H1 (cell line): ENCODE data around the gene CTSW. TPM values are rescaled to one million over a fixed set of nuclear protein-coding genes. Genes with fewer than 3 reads are reported as not detected.
A peak's percentile ranks its signal among the peaks of the same experiment; 100 is the strongest.

ENCODE experiments used
- CTCF ChIA-PET: fragments of 300-600 bp; sonication (Branson Sonifier 250); formaldehyde crosslinking; loops from one replicate; lab custom pipeline; 2021; ENCODE audit not compliant: partially characterized antibody; lab: Charles Lee
- POLR2A ChIA-PET: fragments of 300-600 bp; sonication (Branson Sonifier 250); formaldehyde crosslinking; loops from one replicate; lab custom pipeline; 2021; ENCODE audit warnings: inconsistent platforms; ENCODE audit not compliant: partially characterized antibody; lab: Charles Lee
- DNase-seq, 2 experiments: peaks; one replicate each; pipeline versions ENCODE4 v3.0.0 to v3.0.0-alpha.2; 2010 to 2022; ENCODE audit warnings: low spot score in 2 of 2, low read depth in 1 of 2, mixed read lengths in 1 of 2
- FAIRE-seq: peaks from 2 replicates; lab custom pipeline; 2011; peaks lifted over from hg19 to GRCh38; lab: Jason Lieb, UNC
- H2AFZ ChIP-seq: 2 replicates; pipeline ENCODE4 v1.8.1; 2012; ENCODE audit warnings: low read length, inconsistent platforms
- H2AK5ac ChIP-seq: 2 replicates; pipeline ENCODE4 v1.6.1; 2013; ENCODE audit warnings: low read depth, low read length
- H2BK120ac ChIP-seq: replicated peaks from 2 replicates; pipeline ENCODE3; 2013; ENCODE audit warnings: low read depth, low read length, inconsistent platforms
- H2BK12ac ChIP-seq: 2 replicates; pipeline ENCODE4 v1.6.1; 2013; ENCODE audit warnings: low read depth, low read length
- H2BK15ac ChIP-seq: 2 replicates; pipeline ENCODE4 v1.6.1; 2013; ENCODE audit warnings: low read length
- H2BK20ac ChIP-seq: 2 replicates; pipeline ENCODE4 v1.6.1; 2013; ENCODE audit warnings: low read length
- H2BK5ac ChIP-seq: 2 replicates; pipeline ENCODE4 v1.6.1; 2013; ENCODE audit warnings: low read depth, low read length
- H3K14ac ChIP-seq: 2 replicates; pipeline ENCODE4 v1.6.1; 2013; ENCODE audit warnings: inconsistent platforms; ENCODE audit not compliant: insufficient read length
- H3K18ac ChIP-seq: 2 replicates; pipeline ENCODE4 v1.6.1; 2013; ENCODE audit warnings: low read length; ENCODE audit errors: extremely low read depth
- H3K23ac ChIP-seq: 2 replicates; pipeline ENCODE4 v1.6.1; 2013; ENCODE audit warnings: inconsistent platforms; ENCODE audit not compliant: insufficient read length
- H3K23me2 ChIP-seq: 2 replicates; pipeline ENCODE4 v1.6.1; 2013; ENCODE audit warnings: low read depth, low read length
- H3K27ac ChIP-seq: 2 replicates; pipeline ENCODE4 v1.6.1; 2011; ENCODE audit warnings: low read depth, low read length, inconsistent platforms
- H3K27me3 ChIP-seq, 4 experiments: replicated peaks in 1 of 4; 1 replicate in 1 of 4; 2 replicates in 3 of 4; pipeline versions ENCODE4 v1.6.1 to v1.8.1; 2011 to 2013; ENCODE audit warnings: low read length in 3 of 4, mild to moderate bottlenecking in 3 of 4, inconsistent platforms in 2 of 4, mixed read lengths in 2 of 4, moderate library complexity in 1 of 4; ENCODE audit not compliant: control insufficient read depth in 3 of 4, insufficient read depth in 3 of 4; ENCODE audit errors: extremely low read depth in 1 of 4
- H3K36me3 ChIP-seq, 4 experiments: 2 replicates each; pipeline versions ENCODE4 v1.6.1 to v1.8.1; 2011 to 2013; ENCODE audit warnings: mild to moderate bottlenecking in 4 of 4, low read length in 3 of 4, moderate library complexity in 2 of 4, control low read depth in 1 of 4, inconsistent platforms in 1 of 4; ENCODE audit not compliant: insufficient read depth in 4 of 4, control insufficient read depth in 2 of 4
- H3K4ac ChIP-seq: replicated peaks from 2 replicates; pipeline ENCODE3; 2013; ENCODE audit warnings: low read length, low read depth, mixed read lengths, inconsistent platforms; ENCODE audit not compliant: insufficient read length
- H3K4me1 ChIP-seq, 4 experiments: replicated peaks in 1 of 4; 1 replicate in 1 of 4; 2 replicates in 3 of 4; pipeline versions ENCODE4 v1.6.1 to v1.8.1; 2011 to 2013; ENCODE audit warnings: low read length in 3 of 4, inconsistent platforms in 2 of 4, mixed read lengths in 1 of 4; ENCODE audit not compliant: insufficient read depth in 4 of 4, control insufficient read depth in 3 of 4
- H3K4me2 ChIP-seq, 2 experiments: 2 replicates each; pipeline versions ENCODE4 v1.6.1 to v1.8.1; 2011 to 2013; ENCODE audit warnings: low read depth in 2 of 2, low read length in 2 of 2, control low read depth in 1 of 2, inconsistent platforms in 1 of 2, mild to moderate bottlenecking in 1 of 2; ENCODE audit not compliant: insufficient read depth in 1 of 2
- H3K4me3 ChIP-seq, 4 experiments: fragments of 200-600, 300-600 bp in 1 of 4; sonication (generic), shearing (Covaris generic), sonication (Bioruptor Twin) in 1 of 4; 2 replicates each; pipeline versions ENCODE4 v1.5.1 to v1.8.1; 2011 to 2016; ENCODE audit warnings: low read length in 4 of 4, low read depth in 3 of 4, control low read depth in 2 of 4, inconsistent platforms in 2 of 4, mild to moderate bottlenecking in 2 of 4, mixed read lengths in 1 of 4, moderate library complexity in 1 of 4; ENCODE audit not compliant: insufficient read depth in 2 of 4; ENCODE audit errors: extremely low read depth in 1 of 4
- H3K56ac ChIP-seq: replicated peaks from 2 replicates; pipeline ENCODE3; 2013; ENCODE audit warnings: low read depth, mild to moderate bottlenecking, mixed read lengths, low read length, inconsistent platforms; ENCODE audit not compliant: insufficient read length
- H3K79me1 ChIP-seq: 2 replicates; pipeline ENCODE4 v1.6.1; 2013; ENCODE audit warnings: low read depth, low read length, control low read depth
- H3K79me2 ChIP-seq, 2 experiments: 2 replicates each; pipeline versions ENCODE4 v1.6.1 to v1.8.1; 2012 to 2013; ENCODE audit warnings: low read length in 2 of 2, mild to moderate bottlenecking in 2 of 2, inconsistent platforms in 1 of 2; ENCODE audit not compliant: insufficient read depth in 2 of 2, control insufficient read depth in 1 of 2
- H3K9ac ChIP-seq, 4 experiments: replicated peaks in 1 of 4; 1 replicate in 1 of 4; 2 replicates in 3 of 4; pipeline versions ENCODE4 v1.6.1 to v1.8.1; 2011 to 2013; ENCODE audit warnings: low read depth in 3 of 4, low read length in 3 of 4, control low read depth in 2 of 4, mild to moderate bottlenecking in 2 of 4, moderate library complexity in 2 of 4, inconsistent platforms in 1 of 4; ENCODE audit errors: extremely low read depth in 1 of 4
- H3K9me3 ChIP-seq, 2 experiments: 2 replicates each; pipeline versions ENCODE4 v1.6.1 to v1.8.1; 2012 to 2013; ENCODE audit warnings: mild to moderate bottlenecking in 2 of 2, moderate library complexity in 2 of 2, control low read depth in 1 of 2, inconsistent platforms in 1 of 2, low read depth in 1 of 2, low read length in 1 of 2, mixed read lengths in 1 of 2; ENCODE audit not compliant: insufficient read depth in 2 of 2
- H4K20me1 ChIP-seq, 2 experiments: replicated peaks in 1 of 2; 2 replicates each; pipeline versions ENCODE3 to v1.8.1; 2011 to 2013; ENCODE audit warnings: inconsistent platforms in 2 of 2, low read length in 2 of 2, mild to moderate bottlenecking in 1 of 2; ENCODE audit not compliant: insufficient read depth in 2 of 2, control insufficient read depth in 1 of 2
- H4K5ac ChIP-seq: 2 replicates; pipeline ENCODE4 v1.6.1; 2013; ENCODE audit warnings: low read length, low read depth, mixed read lengths, inconsistent platforms; ENCODE audit not compliant: insufficient read length
- H4K8ac ChIP-seq: 2 replicates; pipeline ENCODE4 v1.8.0; 2013; ENCODE audit warnings: mild to moderate bottlenecking, moderate library complexity, low read length, inconsistent platforms; ENCODE audit not compliant: insufficient read depth; ENCODE audit errors: extremely low read depth
- H4K91ac ChIP-seq: replicated peaks from 2 replicates; pipeline ENCODE3; 2013; ENCODE audit warnings: low read length, mixed read lengths, inconsistent platforms; ENCODE audit not compliant: insufficient read length
- ATF2 ChIP-seq: IDR thresholded peaks from 2 replicates; pipeline ENCODE4 v1.6.1; 2012; ENCODE audit warnings: low read length, inconsistent platforms
- FOSL1 ChIP-seq: IDR thresholded peaks from 2 replicates; pipeline ENCODE4 v1.6.1; 2011; ENCODE audit warnings: mild to moderate bottlenecking, low read depth, low read length, moderate library complexity; ENCODE audit not compliant: insufficient read depth
- HDAC6 ChIP-seq: IDR thresholded peaks from one replicate; pipeline ENCODE4 v1.7.1; 2012; ENCODE audit warnings: low read depth, mild to moderate bottlenecking, inconsistent platforms, low read length, moderate library complexity
- JUN ChIP-seq: IDR thresholded peaks from 2 replicates; pipeline ENCODE4 v1.6.1; 2011; ENCODE audit warnings: low read depth, mild to moderate bottlenecking, improper control_type of control experiment, low read length
- KDM4A ChIP-seq: IDR thresholded peaks from one replicate; pipeline ENCODE4 v1.7.1; 2012; ENCODE audit warnings: low read depth, mild to moderate bottlenecking, moderate library complexity, low read length, inconsistent platforms; ENCODE audit not compliant: severe bottlenecking
- KDM5A ChIP-seq: fragments of 200-600 bp; IDR thresholded peaks from 2 replicates; pipeline ENCODE4 v1.7.1; 2012; ENCODE audit warnings: mild to moderate bottlenecking, low read length, inconsistent platforms, mixed read lengths
- SIRT6 ChIP-seq: IDR thresholded peaks from one replicate; pipeline ENCODE4 v1.7.1; 2012; ENCODE audit warnings: low read length, inconsistent platforms
- TCF12 ChIP-seq: IDR thresholded peaks from 2 replicates; pipeline ENCODE4 v1.6.1; 2011; ENCODE audit warnings: low read depth, mild to moderate bottlenecking, low read length
- TEAD4 ChIP-seq: IDR thresholded peaks from 2 replicates; pipeline ENCODE4 v1.6.1; 2012; ENCODE audit warnings: low read depth, low read length, inconsistent platforms, mixed read lengths
- WGBS, 2 experiments: shearing (Covaris generic) in 1 of 2; methylation state at CpG; one replicate each; pipeline versions ENCODE4 v1.1.6 to v1.1.7; 2013 to 2015; ENCODE audit warnings: low lambda C conversion rate in 2 of 2, mixed read lengths in 2 of 2, inconsistent platforms in 1 of 2, low coverage in 1 of 2, missing lambda C conversion rate in 1 of 2; ENCODE audit not compliant: insufficient replicate concordance in 2 of 2, insufficient coverage in 1 of 2, insufficient read length in 1 of 2; ENCODE audit errors: extremely low coverage in 1 of 2, missing lambda C conversion rate in 1 of 2; 5-methylcytosine and 5-hydroxymethylcytosine counted together
- polyA plus RNA-seq, 7 experiments: library from polyadenylated mRNA; depleted of rRNA in 3 of 7; stranded (reverse) in 5 of 7; unstranded in 2 of 7; fragments of >200 nt in 5 of 7; fragments of 200-250 nt in 2 of 7; gene quantifications; 1 replicate in 5 of 7; 2 replicates in 1 of 7; 4 replicates in 1 of 7; pipeline versions ENCODE4 v1.2.1 to v1.2.3, GENCODE V29; 2011 to 2013; ENCODE audit warnings: missing spikeins in 2 of 7, mixed read lengths in 2 of 7
- total RNA-seq: library from RNA; stranded (reverse); fragmentation: NEBNext Ultra II Directional; extraction: Animal tissue kit (Norgen Biotek cat#: 25700); gene quantifications from 2 replicates; pipeline ENCODE4 v1.2.1, GENCODE V29; 2021

CTSW gene
- total and polyA plus RNA-seq, 2 of the 8 experiments (the other 6 are each of a cell fraction or from before 2014, with no cell fraction given): not detected

- peaks cover 15 to 41% (median 36%) of the 10 kb centered on the region in 4 experiments for H3K27me3 ChIP-seq
- POLR2A ChIA-PET: interaction anchor here (1.1 to 3.7 kb wide), 6 partner anchors 9 to 188 kb away, joined by 3 to 18 read pairs (median 4); partner anchors contain the start of genes BANF1, CCDC85B, EFEMP2 and EIF1AD
- no peak overlapping the region for H3K4ac ChIP-seq
- H4K20me1 ChIP-seq: peaks cover 0 to 4% of the 10 kb centered on the region in 2 experiments
- no peak overlapping the region for H4K5ac ChIP-seq
- no peak overlapping the region for H2AK5ac ChIP-seq
- H2BK5ac ChIP-seq: peak overlapping the region; percentile 16; the same call in 1 of the 2 replicates
- peaks cover 3 to 11% (median 8%) of the 10 kb centered on the region in 4 experiments; a peak in 6 of 7 replicates for H3K4me1 ChIP-seq
- no peak overlapping the region for H2AFZ ChIP-seq
- no peaks in the 10 kb centered on the region for H3K36me3 ChIP-seq
- no peak overlapping the region for H2BK15ac ChIP-seq
- no peaks in the 10 kb centered on the region; the same call in 1 of the 2 replicates for H3K79me1 ChIP-seq
- H3K56ac ChIP-seq: no peak overlapping the region
- no peaks in the 10 kb centered on the region for H3K79me2 ChIP-seq
- H3K4me2 ChIP-seq: peak overlapping the region; percentile 78 to 89
- H3K9ac ChIP-seq: peak overlapping the region in 3 of 4 experiments; percentile 20 to 38 (median 27); a peak in 4 of 7 replicates
- no peak overlapping the region for H3K23ac ChIP-seq
- peak overlapping the region; percentile 39 to 71 (median 52) for H3K4me3 ChIP-seq
- FAIRE-seq (no peak), DNase-seq (peak in 1 of 2 experiments; percentile 77)
- H3K23me2 ChIP-seq: peaks cover 9% of the 10 kb centered on the region; the same call in 1 of the 2 replicates
- peak overlapping the region; percentile 40 for H2BK12ac ChIP-seq
- H3K14ac ChIP-seq: no peak overlapping the region
- no peak overlapping the region for H2BK20ac ChIP-seq
- H4K8ac ChIP-seq: peak overlapping the region; percentile 91
- CTCF ChIA-PET: interaction anchor here (0.8 to 9.7 kb wide), 5 partner anchors 12 to 306 kb away, joined by 3 to 150 read pairs (median 3); partner anchors contain the start of genes CCDC85B, FIBP and MUS81
- no peaks in the 10 kb centered on the region for H3K9me3 ChIP-seq
- no peak overlapping the region for H3K27ac ChIP-seq
- H3K18ac ChIP-seq: peak overlapping the region; percentile 87
- H2BK120ac ChIP-seq: peak overlapping the region; percentile 78
- 3% methylated on average over 50 of the region's 78 CpGs; no CpG with 5 or more reads in 1 of the 2 experiments for WGBS, 2 experiments
- peak overlapping the region; percentile 4 for H4K91ac ChIP-seq
- TF ChIP-seq HDAC6: no peak
- no peak for TF ChIP-seq JUN
- no peak for TF ChIP-seq TEAD4
- peak; percentile 53 for TF ChIP-seq KDM4A
- no peak for TF ChIP-seq KDM5A
- TF ChIP-seq ATF2: no peak
- no peak for TF ChIP-seq TCF12
- TF ChIP-seq FOSL1: no peak
- no peak for TF ChIP-seq SIRT6
Measured at GRCh38 chr11:65899356-65900124, 19.9 kb downstream of the CTSW start.
